ENCODE measurements around the gene HENMT1.

- TF ChIP-seq CTCF (IDR thresholded peaks at IDR 0.05) (no peak), POLR2A (IDR thresholded peaks at IDR 0.05) (no peak)
Observed at GRCh38 chr1:108665771-108666170, 4.9 kb upstream of the HENMT1 start.
